ENCODE results near the gene TRAF2. TPM values are rescaled to one million over a fixed set of nuclear protein-coding genes. Genes with fewer than 3 reads are reported as not detected.

Gene TRAF2
- total RNA-seq, 1 donor from 2014 or later, result 5.3 TPM

- TF ChIP-seq, protein P1, sequence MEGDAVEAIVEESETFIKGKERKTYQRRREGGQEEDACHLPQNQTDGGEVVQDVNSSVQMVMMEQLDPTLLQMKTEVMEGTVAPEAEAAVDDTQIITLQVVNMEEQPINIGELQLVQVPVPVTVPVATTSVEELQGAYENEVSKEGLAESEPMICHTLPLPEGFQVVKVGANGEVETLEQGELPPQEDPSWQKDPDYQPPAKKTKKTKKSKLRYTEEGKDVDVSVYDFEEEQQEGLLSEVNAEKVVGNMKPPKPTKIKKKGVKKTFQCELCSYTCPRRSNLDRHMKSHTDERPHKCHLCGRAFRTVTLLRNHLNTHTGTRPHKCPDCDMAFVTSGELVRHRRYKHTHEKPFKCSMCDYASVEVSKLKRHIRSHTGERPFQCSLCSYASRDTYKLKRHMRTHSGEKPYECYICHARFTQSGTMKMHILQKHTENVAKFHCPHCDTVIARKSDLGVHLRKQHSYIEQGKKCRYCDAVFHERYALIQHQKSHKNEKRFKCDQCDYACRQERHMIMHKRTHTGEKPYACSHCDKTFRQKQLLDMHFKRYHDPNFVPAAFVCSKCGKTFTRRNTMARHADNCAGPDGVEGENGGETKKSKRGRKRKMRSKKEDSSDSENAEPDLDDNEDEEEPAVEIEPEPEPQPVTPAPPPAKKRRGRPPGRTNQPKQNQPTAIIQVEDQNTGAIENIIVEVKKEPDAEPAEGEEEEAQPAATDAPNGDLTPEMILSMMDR (IDR thresholded peaks at IDR 0.05; ENCODE audit: insufficient read depth, low read length, severe bottlenecking), result no peak
- FAIRE-seq, result no peak
- Histone ChIP-seq H3K4me3 (ENCODE audit: low read depth, low read length) (no peak overlapping the region), H3K27me3 (ENCODE audit: control insufficient read depth, insufficient read depth, low read length) (no peaks in the 10 kb centered on the region), H3K36me3 (ENCODE audit: control insufficient read depth, insufficient read depth, low read length) (peaks cover 9% of the 10 kb centered on the region)
- no peak for DNase-seq (ENCODE audit: low read depth)
These were observed 60.1 kb downstream of the TRAF2 start for GRCh38 chr9:136946228-136947027.

- FAIRE-seq (no peak), DNase-seq (ENCODE audit: low read depth) (no peak)
- TF ChIP-seq, protein P1 (IDR thresholded peaks at IDR 0.05; ENCODE audit: insufficient read depth, low read length, severe bottlenecking), result no peak
These were observed 60.9 kb downstream of the TRAF2 start for GRCh38 chr9:136947028-136947891.

GRCh38 chr9:136947955-136948510 is 61.7 kb downstream of the TRAF2 start:
- FAIRE-seq (no peak), DNase-seq (ENCODE audit: low read depth) (peak; percentile 29)
- Histone ChIP-seq H3K36me3 (ENCODE audit: control insufficient read depth, insufficient read depth, low read length) (no peaks in the 10 kb centered on the region), H3K4me3 (ENCODE audit: low read depth, low read length) (no peak overlapping the region), H3K27me3 (ENCODE audit: control insufficient read depth, insufficient read depth, low read length) (no peaks in the 10 kb centered on the region)
- TF ChIP-seq, protein P1 (IDR thresholded peaks at IDR 0.05; ENCODE audit: insufficient read depth, low read length, severe bottlenecking), result peak; percentile 49

More at GRCh38 chr9:136947028-136947891, 60.9 kb downstream of the TRAF2 start:
- Histone ChIP-seq H3K4me3 (ENCODE audit: low read depth, low read length) (no peak overlapping the region), H3K27me3 (ENCODE audit: control insufficient read depth, insufficient read depth, low read length) (no peaks in the 10 kb centered on the region), H3K36me3 (ENCODE audit: control insufficient read depth, insufficient read depth, low read length) (peaks cover 3% of the 10 kb centered on the region)

DNA sequence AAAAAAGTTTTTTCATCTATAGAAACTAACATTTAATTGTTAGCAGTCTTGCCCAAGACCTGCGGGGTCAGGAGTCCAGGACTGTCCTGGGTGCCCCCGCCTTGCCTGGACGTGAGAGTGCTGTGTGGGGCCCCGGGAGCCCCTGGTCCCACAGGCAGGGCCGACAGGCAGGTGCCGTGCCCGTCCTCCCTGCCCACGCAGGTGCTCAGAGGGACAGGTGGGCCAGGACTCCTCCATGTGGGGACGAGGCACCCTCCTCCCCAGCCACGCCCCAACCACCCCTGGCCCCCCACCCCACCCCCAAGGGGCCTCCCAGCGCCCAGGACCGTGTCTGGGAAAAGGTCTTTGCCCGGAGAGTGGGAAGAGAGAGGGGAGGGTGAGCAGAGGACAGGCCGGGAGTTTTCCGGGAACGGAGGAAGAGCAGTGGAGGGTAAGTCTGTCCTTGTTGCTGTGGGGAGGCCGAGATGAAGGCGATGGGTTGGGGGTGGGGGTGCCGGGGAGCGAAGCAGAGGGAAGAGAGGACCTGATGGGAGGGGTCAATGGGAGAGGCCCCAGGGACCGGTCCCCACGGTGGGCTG is 63.0 kb downstream of the TRAF2 start:
- DNase-seq (ENCODE audit: low read depth), result no peak
- no peaks in the 10 kb centered on the region for H3K36me3 ChIP-seq (ENCODE audit: control insufficient read depth, insufficient read depth, low read length)
- H3K27me3 ChIP-seq (ENCODE audit: control insufficient read depth, insufficient read depth, low read length), result no peaks in the 10 kb centered on the region
- no peak for FAIRE-seq
- H3K4me3 ChIP-seq (ENCODE audit: low read depth, low read length), result peak overlapping the region; percentile 76
- TF ChIP-seq, protein P1 (IDR thresholded peaks at IDR 0.05; ENCODE audit: insufficient read depth, low read length, severe bottlenecking), result no peak

DNA sequence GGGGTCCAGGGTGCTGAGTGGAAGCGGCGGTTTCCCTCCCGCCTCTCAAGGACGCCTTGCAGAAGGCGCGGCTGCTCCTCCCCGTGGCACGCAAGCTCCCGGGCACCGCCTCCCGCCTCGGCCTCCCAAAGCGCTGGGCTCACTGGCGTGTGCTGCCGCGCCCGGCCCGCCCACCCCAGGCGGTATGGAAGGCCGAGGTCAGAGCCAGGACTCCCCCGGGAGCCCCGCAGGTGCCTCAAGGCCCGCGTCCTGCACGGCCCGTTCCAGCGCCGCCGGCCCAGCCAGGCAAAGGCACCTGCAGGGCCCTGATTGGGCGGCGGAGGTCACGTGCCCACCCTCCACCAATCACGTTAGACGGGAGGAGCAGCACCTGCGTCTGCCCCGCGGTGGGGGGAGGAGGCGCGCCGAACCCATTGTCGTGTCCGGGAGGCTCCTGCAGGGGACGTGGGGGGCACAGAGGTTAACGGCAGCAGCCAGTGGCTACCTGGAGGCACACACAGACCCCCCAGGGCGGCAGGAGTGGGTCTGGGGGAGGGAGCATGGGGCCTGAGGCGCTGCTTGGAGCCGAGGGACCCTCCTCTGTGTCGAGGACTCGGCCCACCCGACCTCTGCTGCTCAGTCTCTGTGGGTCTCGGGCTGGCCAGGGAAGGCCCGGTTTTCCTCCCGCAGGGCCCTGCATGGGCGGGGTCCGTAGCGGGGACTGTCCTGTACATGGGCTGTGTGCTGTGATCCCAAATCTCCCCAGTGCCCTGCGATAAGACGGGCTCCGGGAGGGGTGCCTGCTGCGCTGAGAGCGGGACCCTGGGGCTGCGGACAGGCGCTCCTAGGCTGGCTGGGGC is 63.7 kb downstream of the TRAF2 start:
- DNase-seq (ENCODE audit: low read depth), result peak; percentile 80
- Histone ChIP-seq H3K4me3 (ENCODE audit: low read depth, low read length) (peak overlapping the region; percentile 76), H3K27me3 (ENCODE audit: control insufficient read depth, insufficient read depth, low read length) (no peaks in the 10 kb centered on the region), H3K36me3 (ENCODE audit: control insufficient read depth, insufficient read depth, low read length) (no peaks in the 10 kb centered on the region)
- TF ChIP-seq, protein P1 (IDR thresholded peaks at IDR 0.05; ENCODE audit: insufficient read depth, low read length, severe bottlenecking), result peak; percentile 21
- no peak for FAIRE-seq
